ENCODE measurements around the gene STMND1. TPM values are rescaled to one million over a fixed set of nuclear protein-coding genes. Genes with fewer than 3 reads are reported as not detected.

STMND1 gene
- total RNA-seq, 4 donors from 2014 or later = not detected

DNA sequence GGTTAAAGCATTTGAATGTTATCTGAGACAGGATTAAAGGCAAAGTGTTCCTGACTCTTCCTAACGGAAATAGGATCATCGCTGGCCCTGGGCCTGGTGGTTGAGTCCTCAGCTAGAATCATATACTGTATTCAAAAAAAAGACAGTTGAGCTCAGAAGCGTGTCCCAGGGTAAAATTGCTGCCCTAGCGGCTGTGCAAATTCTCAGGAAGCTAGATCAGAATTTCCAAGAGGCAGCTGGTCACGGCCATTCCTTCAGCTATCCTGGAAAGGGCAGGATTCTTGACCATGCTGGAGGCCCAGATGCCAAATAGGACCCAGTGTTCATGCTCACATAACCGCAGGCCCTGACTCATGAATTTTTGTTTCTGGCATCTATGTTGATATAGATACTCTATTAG lies 67.4 kb downstream of the STMND1 start:
- no peak overlapping the region for H3K4me3 ChIP-seq
- no peaks in the 10 kb centered on the region for H3K4me1 ChIP-seq
- WGBS, 2 donors (ENCODE audit: low coverage in 1 of 2) = 49 to 51% methylated on average over 5 of the region's 6 CpGs
- ATAC-seq = no peak
- no peaks in the 10 kb centered on the region for H3K9me3 ChIP-seq
- no peak overlapping the region for H3K27ac ChIP-seq
- TF ChIP-seq POLR2AphosphoS5 (IDR thresholded peaks at IDR 0.05) (no peak), EP300 (IDR thresholded peaks at IDR 0.05) (no peak), POLR2A (IDR thresholded peaks at IDR 0.05) (no peak)
- TF ChIP-seq, protein P1, sequence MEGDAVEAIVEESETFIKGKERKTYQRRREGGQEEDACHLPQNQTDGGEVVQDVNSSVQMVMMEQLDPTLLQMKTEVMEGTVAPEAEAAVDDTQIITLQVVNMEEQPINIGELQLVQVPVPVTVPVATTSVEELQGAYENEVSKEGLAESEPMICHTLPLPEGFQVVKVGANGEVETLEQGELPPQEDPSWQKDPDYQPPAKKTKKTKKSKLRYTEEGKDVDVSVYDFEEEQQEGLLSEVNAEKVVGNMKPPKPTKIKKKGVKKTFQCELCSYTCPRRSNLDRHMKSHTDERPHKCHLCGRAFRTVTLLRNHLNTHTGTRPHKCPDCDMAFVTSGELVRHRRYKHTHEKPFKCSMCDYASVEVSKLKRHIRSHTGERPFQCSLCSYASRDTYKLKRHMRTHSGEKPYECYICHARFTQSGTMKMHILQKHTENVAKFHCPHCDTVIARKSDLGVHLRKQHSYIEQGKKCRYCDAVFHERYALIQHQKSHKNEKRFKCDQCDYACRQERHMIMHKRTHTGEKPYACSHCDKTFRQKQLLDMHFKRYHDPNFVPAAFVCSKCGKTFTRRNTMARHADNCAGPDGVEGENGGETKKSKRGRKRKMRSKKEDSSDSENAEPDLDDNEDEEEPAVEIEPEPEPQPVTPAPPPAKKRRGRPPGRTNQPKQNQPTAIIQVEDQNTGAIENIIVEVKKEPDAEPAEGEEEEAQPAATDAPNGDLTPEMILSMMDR (IDR thresholded peaks at IDR 0.05) = no peak
- no peaks in the 10 kb centered on the region for H3K27me3 ChIP-seq
- no peaks in the 10 kb centered on the region for H3K36me3 ChIP-seq

DNA sequence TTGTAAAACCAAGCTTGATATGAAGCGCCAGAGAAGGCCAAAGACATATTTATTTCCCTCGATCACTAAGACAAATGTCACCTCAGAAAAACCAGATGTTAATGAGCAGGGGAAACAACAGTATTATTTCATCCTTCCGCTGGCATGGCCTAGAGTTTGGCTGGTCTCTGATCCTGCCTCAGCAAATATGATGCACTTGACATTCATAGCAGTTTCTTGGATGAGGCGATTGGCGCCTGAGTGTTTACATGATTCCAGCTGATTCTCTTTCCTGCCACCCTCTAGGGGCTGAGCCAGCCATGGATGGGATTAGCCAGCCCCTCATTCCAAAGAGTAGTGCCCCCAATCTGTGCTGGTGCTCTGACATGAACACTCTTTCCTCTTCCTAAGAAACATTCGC lies 67.9 kb downstream of the STMND1 start:
- Histone ChIP-seq H3K4me1 (no peaks in the 10 kb centered on the region), H3K27me3 (no peaks in the 10 kb centered on the region), H3K36me3 (no peaks in the 10 kb centered on the region), H3K9me3 (no peaks in the 10 kb centered on the region), H3K27ac (no peak overlapping the region), H3K4me3 (no peak overlapping the region)
- ATAC-seq = no peak
- 72 to 83% methylated on average over 5 of the region's 6 CpGs for WGBS, 2 donors (ENCODE audit: low coverage in 1 of 2)
- TF ChIP-seq, protein P1 (IDR thresholded peaks at IDR 0.05) = no peak
- TF ChIP-seq POLR2AphosphoS5 (IDR thresholded peaks at IDR 0.05) (no peak), EP300 (IDR thresholded peaks at IDR 0.05) (no peak), POLR2A (IDR thresholded peaks at IDR 0.05) (no peak)

GRCh38 chr6:17172836-17173470 lies 71.1 kb downstream of the STMND1 start:
- H3K27ac ChIP-seq = no peak overlapping the region
- no peak for TF ChIP-seq POLR2AphosphoS5 (IDR thresholded peaks at IDR 0.05)
- TF ChIP-seq POLR2A (IDR thresholded peaks at IDR 0.05) = no peak
- no peak for TF ChIP-seq EP300 (IDR thresholded peaks at IDR 0.05)
- TF ChIP-seq, protein P1 (IDR thresholded peaks at IDR 0.05) = no peak
- no peaks in the 10 kb centered on the region for H3K36me3 ChIP-seq
- 52 to 67% methylated on average over 1 to 4 of the region's 4 CpGs for WGBS, 2 donors (ENCODE audit: low coverage in 1 of 2)
- H3K4me3 ChIP-seq = no peak overlapping the region
- H3K27me3 ChIP-seq = no peaks in the 10 kb centered on the region
- ATAC-seq = no peak
- no peaks in the 10 kb centered on the region for H3K4me1 ChIP-seq
- H3K9me3 ChIP-seq = no peaks in the 10 kb centered on the region

- Histone ChIP-seq H3K9me3 (no peaks in the 10 kb centered on the region), H3K27ac (no peak overlapping the region), H3K4me1 (no peaks in the 10 kb centered on the region), H3K36me3 (no peaks in the 10 kb centered on the region), H3K27me3 (no peaks in the 10 kb centered on the region), H3K4me3 (no peak overlapping the region)
- TF ChIP-seq POLR2A (IDR thresholded peaks at IDR 0.05) = no peak
- TF ChIP-seq POLR2AphosphoS5 (IDR thresholded peaks at IDR 0.05) = no peak
- TF ChIP-seq EP300 (IDR thresholded peaks at IDR 0.05) = no peak
- TF ChIP-seq, protein P1 (IDR thresholded peaks at IDR 0.05) = no peak
- ATAC-seq = no peak
- WGBS, 2 donors (ENCODE audit: low coverage in 1 of 2) = 41 to 47% methylated on average over 2 of the region's 2 CpGs
Observed at GRCh38 chr6:17178326-17178725, 76.5 kb downstream of the STMND1 start.

- H3K27ac ChIP-seq = no peak overlapping the region
- no peak for ATAC-seq
- no peaks in the 10 kb centered on the region for H3K4me1 ChIP-seq
- no peak for TF ChIP-seq POLR2AphosphoS5 (IDR thresholded peaks at IDR 0.05)
- TF ChIP-seq POLR2A (IDR thresholded peaks at IDR 0.05) = no peak
- TF ChIP-seq EP300 (IDR thresholded peaks at IDR 0.05) = no peak
- TF ChIP-seq, protein P1 (IDR thresholded peaks at IDR 0.05) = no peak
- H3K4me3 ChIP-seq = no peak overlapping the region
- no peaks in the 10 kb centered on the region for H3K36me3 ChIP-seq
- H3K9me3 ChIP-seq = no peaks in the 10 kb centered on the region
- no peaks in the 10 kb centered on the region for H3K27me3 ChIP-seq
- 43 to 45% methylated on average over 1 of the region's 1 CpG for WGBS, 2 donors (ENCODE audit: low coverage in 1 of 2)
Observed at GRCh38 chr6:17178754-17179529, 77.1 kb downstream of the STMND1 start.
